Coronary artery (tissue), 2 donors: ENCODE measurements around the gene TBCK.

Experiments
- DNase-seq: peaks from one replicate; pipeline ENCODE4 v3.0.0-alpha.2; 2017; ENCODE audit warnings: low spot score
- H3K27ac ChIP-seq, 2 donors: fragments of 200-600 bp; sonication (generic); one replicate each; pipeline ENCODE4 v1.5.1; 2016 to 2019
- H3K4me3 ChIP-seq: fragments of 200-600 bp; sonication (generic); 2 replicates; pipeline ENCODE4 v1.5.1; 2016; ENCODE audit warnings: mild to moderate bottlenecking, moderate library complexity
- TF ChIP-seq, protein P1 (sequence below): fragments of 200-600 bp; sonication (generic); IDR thresholded peaks from one replicate; pipeline ENCODE4 v1.5.1; 2019; ENCODE audit warnings: antibody characterized with exemption

The TBCK gene

GRCh38 chr4:106092361-106093040 lies 223.5 kb downstream of the TBCK start:
- no peak overlapping the region for H3K4me3 ChIP-seq
- no peak for DNase-seq
- H3K27ac ChIP-seq, result no peak overlapping the region
- TF ChIP-seq, protein P1, sequence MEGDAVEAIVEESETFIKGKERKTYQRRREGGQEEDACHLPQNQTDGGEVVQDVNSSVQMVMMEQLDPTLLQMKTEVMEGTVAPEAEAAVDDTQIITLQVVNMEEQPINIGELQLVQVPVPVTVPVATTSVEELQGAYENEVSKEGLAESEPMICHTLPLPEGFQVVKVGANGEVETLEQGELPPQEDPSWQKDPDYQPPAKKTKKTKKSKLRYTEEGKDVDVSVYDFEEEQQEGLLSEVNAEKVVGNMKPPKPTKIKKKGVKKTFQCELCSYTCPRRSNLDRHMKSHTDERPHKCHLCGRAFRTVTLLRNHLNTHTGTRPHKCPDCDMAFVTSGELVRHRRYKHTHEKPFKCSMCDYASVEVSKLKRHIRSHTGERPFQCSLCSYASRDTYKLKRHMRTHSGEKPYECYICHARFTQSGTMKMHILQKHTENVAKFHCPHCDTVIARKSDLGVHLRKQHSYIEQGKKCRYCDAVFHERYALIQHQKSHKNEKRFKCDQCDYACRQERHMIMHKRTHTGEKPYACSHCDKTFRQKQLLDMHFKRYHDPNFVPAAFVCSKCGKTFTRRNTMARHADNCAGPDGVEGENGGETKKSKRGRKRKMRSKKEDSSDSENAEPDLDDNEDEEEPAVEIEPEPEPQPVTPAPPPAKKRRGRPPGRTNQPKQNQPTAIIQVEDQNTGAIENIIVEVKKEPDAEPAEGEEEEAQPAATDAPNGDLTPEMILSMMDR, result no peak

- TF ChIP-seq, protein P1, result no peak
These were observed 225.2 kb downstream of the TBCK start for GRCh38 chr4:106090826-106091225.

GRCh38 chr4:106083065-106083464 lies 232.9 kb downstream of the TBCK start:
- TF ChIP-seq, protein P1, result no peak
- no peak overlapping the region for H3K27ac ChIP-seq
- no peak for DNase-seq

More at GRCh38 chr4:106090826-106091225, 225.2 kb downstream of the TBCK start:
- no peak for DNase-seq
- H3K4me3 ChIP-seq, result peak overlapping the region; percentile 27
- H3K27ac ChIP-seq, result no peak overlapping the region

DNA sequence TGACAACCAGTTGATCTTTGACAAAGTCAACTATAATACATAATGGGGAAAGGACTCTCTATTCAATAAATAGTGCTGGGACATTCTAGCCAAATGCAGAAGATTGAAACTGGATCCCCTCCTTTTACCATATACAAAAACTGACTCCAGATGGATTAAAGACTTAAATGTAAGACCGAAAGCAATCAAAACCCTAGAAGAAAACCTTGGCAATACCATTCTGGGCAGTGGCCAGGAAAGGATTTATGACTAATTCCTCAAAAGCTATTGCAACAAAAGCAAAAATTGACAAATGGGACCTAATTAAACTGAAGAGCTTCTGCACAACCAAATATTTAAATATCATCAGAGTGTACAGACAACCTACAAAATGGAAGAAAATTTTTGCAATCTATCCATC lies 235.6 kb downstream of the TBCK start:
- TF ChIP-seq, protein P1, result no peak
- DNase-seq, result no peak

More at GRCh38 chr4:106083065-106083464, 232.9 kb downstream of the TBCK start:
- no peak overlapping the region for H3K4me3 ChIP-seq

GRCh38 chr4:106079616-106080015 lies 236.4 kb downstream of the TBCK start:
- DNase-seq, result no peak
- H3K27ac ChIP-seq, result no peak overlapping the region
- H3K4me3 ChIP-seq, result no peak overlapping the region
- TF ChIP-seq, protein P1, result no peak

More for the DNA sequence above, 235.6 kb downstream of the TBCK start:
- Histone ChIP-seq H3K4me3 (no peak overlapping the region), H3K27ac (no peak overlapping the region)

DNA sequence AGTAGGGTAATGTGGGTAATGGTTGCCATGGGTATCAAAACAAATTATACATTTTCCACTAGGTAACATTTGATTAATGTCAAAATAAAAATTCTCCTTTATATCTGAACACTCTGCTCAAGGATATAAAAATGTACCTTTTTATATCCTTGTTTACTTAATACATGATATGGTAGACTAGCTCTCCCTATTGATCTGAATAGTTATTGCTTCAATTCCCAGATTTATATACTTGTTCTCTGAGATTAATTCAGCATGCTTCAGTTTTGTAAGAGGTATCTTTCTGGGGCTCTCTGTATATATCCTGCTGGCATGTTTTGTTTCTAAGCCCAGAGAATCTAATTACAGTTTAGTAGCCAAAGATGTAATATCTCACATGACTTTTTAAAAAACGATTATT lies 251.0 kb downstream of the TBCK start:
- no peak for DNase-seq
- Histone ChIP-seq H3K4me3 (no peak overlapping the region), H3K27ac (no peak overlapping the region)
- TF ChIP-seq, protein P1, result no peak

DNA sequence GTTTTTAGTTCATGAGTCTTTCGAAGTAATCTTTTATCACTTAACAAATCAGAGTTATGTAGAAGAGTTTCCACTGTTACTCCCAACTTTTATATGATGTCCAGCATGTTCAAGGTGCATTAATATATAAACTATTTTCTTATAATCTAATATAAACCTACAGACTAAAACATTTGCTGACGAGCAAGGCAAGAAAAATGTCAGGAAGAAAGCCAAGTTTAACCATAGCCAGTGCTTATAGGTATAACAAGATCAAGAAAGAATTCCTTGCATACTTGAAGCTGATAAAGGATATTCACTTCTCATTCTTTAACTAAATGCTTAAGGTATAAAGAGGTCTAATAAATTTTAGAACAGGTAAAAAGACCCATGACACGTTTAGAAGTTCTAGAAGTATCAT lies 253.0 kb downstream of the TBCK start:
- DNase-seq, result no peak
- TF ChIP-seq, protein P1, result no peak
- no peak overlapping the region for H3K4me3 ChIP-seq
- no peak overlapping the region for H3K27ac ChIP-seq
